Measurements from ENCODE around the gene LPCAT2.
A peak's percentile ranks its signal among the peaks of the same experiment; 100 is the strongest.

LPCAT2 gene

GRCh38 chr16:55508941-55509931 lies at the start of gene LPCAT2:
Gene LPCAT2 (plus strand): TSS chr16:55509072. CDS start chr16:55509182, 110 bp downstream.
- peak; percentile 55 for DNase-seq

GRCh38 chr16:55462241-55462640 lies 46.6 kb upstream of the LPCAT2 start:
- no peak for DNase-seq

GRCh38 chr16:55464375-55464774 lies 44.5 kb upstream of the LPCAT2 start:
- no peak for DNase-seq

- peak; percentile 18 for DNase-seq
Observed at GRCh38 chr16:55465077-55465896, 43.6 kb upstream of the LPCAT2 start.

- no peak for DNase-seq
Observed at GRCh38 chr16:55466209-55466608, 42.7 kb upstream of the LPCAT2 start.

- no peak for DNase-seq
Observed at GRCh38 chr16:55467898-55468297, 41.0 kb upstream of the LPCAT2 start.

GRCh38 chr16:55468352-55468990 lies 40.4 kb upstream of the LPCAT2 start:
- DNase-seq: no peak

- no peak for DNase-seq
Observed at GRCh38 chr16:55469821-55470532, 38.9 kb upstream of the LPCAT2 start.

GRCh38 chr16:55470533-55471371 lies 38.1 kb upstream of the LPCAT2 start:
- DNase-seq: no peak

- no peak for DNase-seq
Observed at GRCh38 chr16:55471448-55472097, 37.3 kb upstream of the LPCAT2 start.

GRCh38 chr16:55473587-55473986 lies 35.3 kb upstream of the LPCAT2 start:
- DNase-seq: no peak

GRCh38 chr16:55474821-55475220 lies 34.1 kb upstream of the LPCAT2 start:
- DNase-seq: no peak

GRCh38 chr16:55475919-55476318 lies 33.0 kb upstream of the LPCAT2 start:
- DNase-seq: no peak

- DNase-seq: no peak
Observed at GRCh38 chr16:55476625-55477533, 32.0 kb upstream of the LPCAT2 start.

GRCh38 chr16:55477736-55478135 lies 31.1 kb upstream of the LPCAT2 start:
- DNase-seq: no peak

GRCh38 chr16:55478827-55479429 lies 29.9 kb upstream of the LPCAT2 start, which contains the start of gene MMP2:
Gene MMP2 (plus strand): TSS chr16:55479198. CDS start chr16:55479480, 282 bp downstream.
- DNase-seq: no peak

GRCh38 chr16:55479430-55480140 lies 29.3 kb upstream of the LPCAT2 start:
- no peak for DNase-seq

GRCh38 chr16:55480228-55480655 lies 28.6 kb upstream of the LPCAT2 start:
- DNase-seq: no peak

GRCh38 chr16:55481023-55481422 lies 27.8 kb upstream of the LPCAT2 start:
- no peak for DNase-seq
